Fibroblast of villous mesenchyme (primary cell): ENCODE measurements around the gene RBFOX2. TPM values are rescaled to one million over a fixed set of nuclear protein-coding genes. Genes with fewer than 3 reads are reported as not detected.

Experiments used
- DNase-seq: peaks from one replicate; pipeline ENCODE4 v3.0.0-alpha.2; 2010; ENCODE audit warnings: low read depth
- H3K4me3 ChIP-seq: 2 replicates; pipeline ENCODE4 v1.5.1; 2011; ENCODE audit warnings: low read depth, mild to moderate bottlenecking, low read length
- total RNA-seq: library from RNA; depleted of rRNA; stranded (reverse); fragments of >200 nt; gene quantifications from 2 replicates; pipeline ENCODE4 v1.2.3, GENCODE V29; 2012
- TF ChIP-seq, protein P1 (sequence below): IDR thresholded peaks from 2 replicates; pipeline ENCODE4 v1.5.1; 2012; ENCODE audit warnings: low read depth, mild to moderate bottlenecking, low read length; ENCODE audit not compliant: insufficient read depth

Gene RBFOX2
- total RNA-seq, 1 donor = 174 TPM

DNA sequence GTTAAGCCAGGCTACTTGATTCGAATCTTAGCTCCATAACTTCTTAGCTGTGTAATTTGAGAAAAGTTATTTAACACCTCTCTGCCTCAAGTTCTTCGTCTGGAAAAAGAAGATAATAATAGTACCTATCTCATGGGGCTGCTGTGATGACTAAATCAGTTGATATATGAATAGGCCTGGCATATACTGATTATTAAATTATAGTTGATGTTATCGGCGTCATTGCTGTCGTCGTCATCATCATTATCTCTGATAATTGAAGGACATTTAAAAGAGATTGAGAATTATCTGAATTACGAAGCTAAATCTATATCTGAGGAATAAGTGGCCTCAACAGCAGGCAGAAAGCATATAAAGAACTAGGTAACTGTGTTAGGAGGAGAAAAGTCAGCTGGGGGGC lies 165.9 kb downstream of the RBFOX2 start:
- no peak overlapping the region for H3K4me3 ChIP-seq
- TF ChIP-seq, protein P1, sequence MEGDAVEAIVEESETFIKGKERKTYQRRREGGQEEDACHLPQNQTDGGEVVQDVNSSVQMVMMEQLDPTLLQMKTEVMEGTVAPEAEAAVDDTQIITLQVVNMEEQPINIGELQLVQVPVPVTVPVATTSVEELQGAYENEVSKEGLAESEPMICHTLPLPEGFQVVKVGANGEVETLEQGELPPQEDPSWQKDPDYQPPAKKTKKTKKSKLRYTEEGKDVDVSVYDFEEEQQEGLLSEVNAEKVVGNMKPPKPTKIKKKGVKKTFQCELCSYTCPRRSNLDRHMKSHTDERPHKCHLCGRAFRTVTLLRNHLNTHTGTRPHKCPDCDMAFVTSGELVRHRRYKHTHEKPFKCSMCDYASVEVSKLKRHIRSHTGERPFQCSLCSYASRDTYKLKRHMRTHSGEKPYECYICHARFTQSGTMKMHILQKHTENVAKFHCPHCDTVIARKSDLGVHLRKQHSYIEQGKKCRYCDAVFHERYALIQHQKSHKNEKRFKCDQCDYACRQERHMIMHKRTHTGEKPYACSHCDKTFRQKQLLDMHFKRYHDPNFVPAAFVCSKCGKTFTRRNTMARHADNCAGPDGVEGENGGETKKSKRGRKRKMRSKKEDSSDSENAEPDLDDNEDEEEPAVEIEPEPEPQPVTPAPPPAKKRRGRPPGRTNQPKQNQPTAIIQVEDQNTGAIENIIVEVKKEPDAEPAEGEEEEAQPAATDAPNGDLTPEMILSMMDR = no peak
- no peak for DNase-seq

DNA sequence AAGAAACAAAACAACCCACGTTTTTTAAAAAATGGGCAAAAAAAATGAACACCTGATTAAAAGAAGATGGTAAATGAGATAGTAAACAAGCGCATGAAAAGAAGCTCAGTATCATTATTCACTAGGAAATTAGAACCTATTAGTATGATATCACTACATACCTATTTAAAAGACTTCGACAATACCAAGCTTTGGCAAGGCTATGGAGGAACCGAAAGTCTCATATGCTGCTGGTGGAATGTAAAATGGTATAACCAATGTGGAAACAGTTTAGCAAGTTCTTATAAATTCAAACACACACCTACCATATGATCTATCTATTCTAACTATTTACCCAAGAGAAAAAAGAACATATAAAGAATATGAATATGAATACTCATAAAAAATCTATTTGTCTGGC lies 167.2 kb downstream of the RBFOX2 start:
- no peak overlapping the region for H3K4me3 ChIP-seq
- no peak for DNase-seq
- TF ChIP-seq, protein P1 = no peak

DNA sequence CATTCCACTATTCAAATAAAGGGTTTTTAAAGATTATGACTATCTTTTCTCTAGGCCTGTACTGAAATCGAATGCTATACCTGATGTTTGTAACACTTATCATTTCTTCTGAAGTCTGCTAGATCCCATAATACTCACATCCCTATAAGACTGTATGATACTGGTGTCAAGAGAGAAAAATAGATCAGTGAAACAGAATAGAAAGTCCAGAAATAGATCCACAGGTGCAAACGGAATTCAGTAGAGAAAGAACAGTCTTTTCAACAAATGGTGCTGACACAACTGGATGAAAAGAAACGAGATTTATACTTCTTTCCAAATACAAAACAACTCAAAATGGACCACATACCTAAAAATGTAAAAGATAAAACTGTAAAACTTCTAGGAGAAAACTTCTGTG lies 167.8 kb downstream of the RBFOX2 start:
- DNase-seq = no peak
- no peak overlapping the region for H3K4me3 ChIP-seq
- TF ChIP-seq, protein P1 = no peak

GRCh38 chr22:35860087-35860733 lies 168.4 kb downstream of the RBFOX2 start:
- no peak overlapping the region for H3K4me3 ChIP-seq
- no peak for DNase-seq
- TF ChIP-seq, protein P1 = no peak

GRCh38 chr22:35854334-35854733 lies 174.3 kb downstream of the RBFOX2 start:
- TF ChIP-seq, protein P1 = no peak
- no peak overlapping the region for H3K4me3 ChIP-seq
- DNase-seq = no peak

GRCh38 chr22:35852076-35852475 lies 176.5 kb downstream of the RBFOX2 start:
- DNase-seq = no peak
- H3K4me3 ChIP-seq = no peak overlapping the region
- TF ChIP-seq, protein P1 = no peak

GRCh38 chr22:35850831-35851230 lies 177.8 kb downstream of the RBFOX2 start:
- TF ChIP-seq, protein P1 = no peak
- no peak for DNase-seq
- H3K4me3 ChIP-seq = no peak overlapping the region
